IPS DF 4.7 (cell line): ENCODE data around the gene RBM25.
"Not testable (repeated sequence)": the region's sequence is repeated elsewhere in the genome, so short reads cannot be mapped to it uniquely, and the experiment has no call there.

Source experiments
- DNase-seq: peaks from one replicate; pipeline ENCODE4 v3.0.0-alpha.2; 2013; ENCODE audit warnings: low spot score; ENCODE audit errors: extremely low read depth

RBM25 gene

GRCh38 chr14:73058224-73058921, at the start of gene RBM25:
Gene RBM25, plus strand, starts transcription at chr14:73058534. Its CDS starts 13,108 bp downstream, at chr14:73071642.
- peak; percentile 98 for DNase-seq

- DNase-seq: not testable (repeated sequence)
Measured at GRCh38 chr14:73011189-73011588, 47.1 kb upstream of the RBM25 start.

- DNase-seq: no peak
Measured at GRCh38 chr14:73014105-73014504, 44.2 kb upstream of the RBM25 start.

- not testable (repeated sequence) for DNase-seq
Measured at GRCh38 chr14:73015552-73015951, 42.8 kb upstream of the RBM25 start.

DNA sequence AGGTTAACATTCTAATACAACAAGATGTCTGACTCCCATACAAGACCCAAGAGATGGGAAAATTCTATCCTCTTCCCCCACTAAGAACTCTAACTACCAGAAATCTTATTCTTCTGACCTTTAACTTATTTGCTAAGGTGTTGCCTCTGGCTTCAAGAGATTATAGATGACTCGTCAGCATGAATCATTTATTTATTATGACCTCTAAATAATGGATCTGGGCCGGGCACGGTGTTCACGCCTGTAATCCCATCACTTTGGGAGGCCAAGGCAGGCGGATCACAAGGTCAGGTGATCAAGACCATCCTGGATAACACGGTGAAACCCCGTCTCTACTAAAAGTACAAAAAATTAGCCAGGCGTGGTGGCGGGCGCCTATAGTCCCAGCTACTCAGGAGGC, 42.3 kb upstream of the RBM25 start:
- not testable (repeated sequence) for DNase-seq

DNA sequence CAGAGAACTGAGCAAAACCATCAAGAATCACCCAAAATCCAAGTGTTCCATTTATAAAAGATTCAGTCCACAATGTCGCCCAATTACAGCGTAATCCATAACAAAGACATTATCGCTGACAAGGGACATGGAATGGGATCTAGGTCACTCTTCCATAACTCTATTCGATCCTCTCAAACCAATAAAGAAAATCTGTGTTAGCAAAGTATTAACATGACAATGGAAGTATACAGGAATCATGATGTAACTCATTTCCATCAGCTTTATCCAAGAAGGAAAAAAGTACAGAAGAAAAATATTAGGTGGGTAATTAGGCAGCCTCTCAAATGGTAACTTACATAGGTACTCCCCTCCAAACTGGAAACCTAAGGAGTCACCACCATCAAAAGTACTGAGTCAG, 36.3 kb upstream of the RBM25 start:
- no peak for DNase-seq

DNA sequence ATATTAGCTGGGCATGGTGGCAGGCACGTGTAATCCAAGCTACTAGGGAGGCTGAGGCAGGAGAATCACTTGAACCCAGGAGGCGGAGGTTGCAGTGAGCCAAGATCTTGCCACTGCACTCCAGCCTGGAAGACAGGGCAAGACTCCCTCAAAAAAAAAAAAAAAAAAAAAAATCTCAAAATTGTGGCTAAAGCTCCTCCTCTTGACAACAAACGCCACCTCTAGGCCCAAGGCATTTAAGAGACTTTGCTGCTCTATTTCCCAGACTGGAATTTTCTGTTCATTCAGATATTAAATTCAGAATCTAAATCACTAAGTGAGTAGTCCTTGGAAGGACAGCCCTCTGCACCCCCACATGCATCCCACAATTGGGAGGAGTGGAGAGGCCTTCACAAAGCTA, 32.8 kb upstream of the RBM25 start:
- no peak for DNase-seq

DNA sequence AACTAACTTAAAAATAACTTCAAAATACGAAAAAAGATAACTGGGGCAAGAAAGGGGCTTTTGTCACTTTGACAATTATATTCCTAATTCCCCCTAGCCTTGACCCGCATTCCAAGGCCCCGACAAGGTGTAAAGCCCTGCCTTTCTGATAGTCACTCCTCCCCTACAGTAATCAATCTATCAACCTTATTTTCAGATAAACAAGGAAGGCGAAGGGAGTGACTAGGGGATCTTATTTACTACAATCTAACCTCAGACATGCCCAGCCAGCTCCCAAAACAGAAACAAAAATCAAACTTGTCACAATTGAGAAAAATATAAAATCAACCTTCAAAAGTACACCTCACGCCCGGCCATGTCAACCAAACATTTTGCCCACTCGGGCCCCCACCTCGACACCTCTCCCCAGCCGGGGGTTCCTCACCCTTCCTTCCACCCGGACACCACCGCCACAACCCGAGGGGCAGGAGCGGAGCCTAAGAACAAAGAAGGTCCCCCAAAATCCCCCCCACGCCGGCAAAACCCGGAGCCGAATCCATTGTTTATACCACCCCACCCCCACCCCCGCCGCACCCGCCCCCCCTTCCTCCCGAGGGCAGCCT, 32.0 kb upstream of the RBM25 start:
- no peak for DNase-seq

DNA sequence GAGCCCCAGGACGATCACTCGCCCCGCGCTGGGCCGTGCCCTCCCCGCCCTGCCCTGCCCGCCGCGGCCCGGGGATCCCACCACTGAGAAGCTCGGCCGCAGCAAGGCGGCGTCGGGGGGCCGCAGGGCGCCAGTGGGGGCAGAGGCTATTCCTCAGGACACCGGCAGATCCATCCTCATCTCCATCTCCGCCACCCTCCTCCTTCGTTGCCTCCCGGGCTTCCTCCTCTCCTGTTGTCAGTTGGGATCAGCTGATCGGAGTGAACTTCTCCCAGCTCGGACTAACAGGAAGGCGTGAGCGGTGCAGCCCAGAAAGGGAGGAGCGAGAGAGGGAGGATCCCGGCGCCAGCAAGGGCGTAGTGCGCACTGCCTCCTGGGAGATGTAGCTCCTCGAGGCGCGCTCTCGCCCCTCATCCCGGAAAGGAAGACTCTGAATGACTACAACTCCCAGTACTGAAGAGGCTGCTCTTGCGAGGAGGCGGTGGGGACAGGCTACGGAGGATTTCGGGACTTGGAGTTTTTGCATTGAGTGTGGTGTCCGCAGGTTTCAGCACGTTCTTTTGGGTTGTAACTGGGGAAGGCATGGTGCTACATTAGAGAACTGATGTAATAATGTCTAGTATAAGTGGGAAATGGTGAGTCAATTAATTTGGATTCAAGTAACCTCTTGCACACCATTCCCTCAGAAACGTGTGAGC, 31.3 kb upstream of the RBM25 start, which contains the start of gene ZFYVE1:
Gene ZFYVE1, minus strand, starts transcription at position 262 of the 698 bp plus-strand sequence. CDS start 2,598 bp downstream, outside the sequence.
- DNase-seq: peak; percentile 95

- DNase-seq: no peak
Measured at GRCh38 chr14:73027546-73027945, 30.8 kb upstream of the RBM25 start.

DNA sequence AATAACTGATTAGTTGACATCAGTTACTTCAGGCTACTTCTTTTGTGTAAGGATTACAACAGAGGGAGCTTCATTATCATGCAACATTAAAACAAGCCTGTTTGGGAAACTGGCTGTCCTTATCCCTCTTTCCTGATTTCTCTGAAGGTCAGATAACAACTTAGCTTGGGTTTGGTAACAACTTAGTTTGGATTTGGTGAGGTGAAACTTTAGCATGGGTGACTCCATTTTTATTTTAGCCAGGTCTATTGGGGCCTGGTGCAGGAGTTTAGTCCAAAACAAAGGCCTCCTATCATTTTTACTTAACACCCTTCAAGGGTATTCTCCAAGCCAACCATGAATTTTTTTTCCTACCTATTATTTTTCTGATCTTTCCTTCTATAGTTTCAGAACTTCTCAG, 30.4 kb upstream of the RBM25 start:
- DNase-seq: no peak

DNA sequence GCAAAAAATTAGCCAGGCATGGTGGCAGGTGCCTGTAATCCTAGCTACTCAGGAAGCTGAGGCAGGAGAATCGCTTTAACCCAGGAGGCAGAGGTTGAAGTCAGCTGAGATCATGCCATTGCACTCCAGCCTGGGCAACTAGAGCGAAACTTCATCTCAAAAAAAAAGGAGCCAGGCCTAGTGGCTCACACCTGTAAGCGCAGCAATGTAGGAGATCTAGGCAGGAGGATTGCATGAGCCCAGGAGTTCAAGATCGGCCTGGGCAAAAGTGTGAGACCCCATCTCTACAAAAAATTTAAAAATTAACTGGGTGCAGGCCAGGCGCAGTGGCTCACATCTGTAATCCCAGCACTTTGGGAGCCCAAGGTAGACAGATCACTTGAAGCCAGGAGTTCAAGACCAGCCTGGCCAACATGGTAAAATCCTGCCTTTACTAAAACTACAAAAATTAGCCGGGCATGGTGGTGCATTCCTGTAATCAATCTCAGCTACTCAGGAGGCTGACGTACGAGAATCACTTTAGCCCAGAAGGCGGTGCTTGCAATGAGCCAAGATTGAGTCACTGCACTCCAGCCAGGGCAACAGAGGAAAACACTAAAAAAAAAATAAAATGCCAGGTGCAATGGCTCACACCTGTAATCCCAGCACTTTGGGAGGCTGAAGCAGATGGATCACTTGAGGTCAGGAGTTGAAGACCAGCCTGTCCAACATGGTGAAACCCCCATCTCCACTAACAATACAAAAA, 21.5 kb upstream of the RBM25 start:
- DNase-seq: not testable (repeated sequence)

DNA sequence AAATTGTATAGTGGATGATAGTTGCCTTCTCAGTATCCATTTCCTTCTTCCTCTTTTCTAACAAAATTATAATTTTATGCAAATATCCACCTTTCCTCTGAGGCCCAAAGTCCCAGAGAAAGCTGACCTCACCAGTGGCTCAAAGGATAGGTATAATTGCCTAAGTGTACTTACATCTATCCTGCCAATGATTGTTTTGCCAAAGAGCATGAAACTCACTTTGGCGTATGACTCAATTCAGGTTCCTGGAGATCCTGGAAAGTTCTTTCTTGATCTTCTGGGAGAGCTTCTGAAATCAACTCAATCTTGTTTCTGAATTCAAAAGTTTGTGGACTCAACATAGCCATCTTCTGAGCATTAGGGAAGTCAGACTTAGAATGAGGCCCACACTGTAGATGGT, 10.5 kb upstream of the RBM25 start:
- DNase-seq: no peak

- DNase-seq: no peak
Measured at GRCh38 chr14:73049428-73049827, 8.9 kb upstream of the RBM25 start.

DNA sequence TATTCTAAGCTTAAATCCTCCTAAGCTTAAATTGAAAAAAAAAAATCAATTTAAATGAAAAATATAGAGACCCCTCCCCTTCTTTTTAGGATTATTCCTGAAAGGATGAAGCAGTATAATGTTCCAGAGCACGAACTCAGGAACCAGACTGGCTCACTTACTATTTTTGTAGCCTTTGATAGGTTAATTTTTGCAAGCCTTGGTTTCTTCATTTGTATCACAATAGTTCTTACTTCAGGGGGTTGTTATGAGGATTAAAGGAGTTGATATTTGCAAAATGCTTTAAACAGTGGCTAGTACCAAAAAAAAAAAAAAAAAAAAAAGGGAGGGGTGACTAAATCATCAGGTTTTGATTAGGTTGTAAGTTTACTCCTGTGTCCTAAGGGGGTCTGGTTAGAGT, 3.1 kb upstream of the RBM25 start:
- no peak for DNase-seq

DNA sequence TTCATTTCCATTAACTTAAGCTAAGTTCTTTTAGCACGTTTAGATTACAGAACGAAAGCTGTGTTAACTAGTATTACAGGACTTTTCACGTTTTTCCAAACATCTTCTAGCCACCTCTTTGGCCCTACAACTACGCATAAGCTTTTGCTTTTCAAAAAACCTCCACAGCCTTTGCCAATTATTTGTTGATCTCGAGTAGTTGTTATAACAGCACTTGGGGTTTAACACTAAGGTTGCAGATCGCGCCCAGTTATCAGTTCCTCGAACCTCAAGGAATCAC, 450 bp upstream of the RBM25 start:
- DNase-seq: no peak

DNA sequence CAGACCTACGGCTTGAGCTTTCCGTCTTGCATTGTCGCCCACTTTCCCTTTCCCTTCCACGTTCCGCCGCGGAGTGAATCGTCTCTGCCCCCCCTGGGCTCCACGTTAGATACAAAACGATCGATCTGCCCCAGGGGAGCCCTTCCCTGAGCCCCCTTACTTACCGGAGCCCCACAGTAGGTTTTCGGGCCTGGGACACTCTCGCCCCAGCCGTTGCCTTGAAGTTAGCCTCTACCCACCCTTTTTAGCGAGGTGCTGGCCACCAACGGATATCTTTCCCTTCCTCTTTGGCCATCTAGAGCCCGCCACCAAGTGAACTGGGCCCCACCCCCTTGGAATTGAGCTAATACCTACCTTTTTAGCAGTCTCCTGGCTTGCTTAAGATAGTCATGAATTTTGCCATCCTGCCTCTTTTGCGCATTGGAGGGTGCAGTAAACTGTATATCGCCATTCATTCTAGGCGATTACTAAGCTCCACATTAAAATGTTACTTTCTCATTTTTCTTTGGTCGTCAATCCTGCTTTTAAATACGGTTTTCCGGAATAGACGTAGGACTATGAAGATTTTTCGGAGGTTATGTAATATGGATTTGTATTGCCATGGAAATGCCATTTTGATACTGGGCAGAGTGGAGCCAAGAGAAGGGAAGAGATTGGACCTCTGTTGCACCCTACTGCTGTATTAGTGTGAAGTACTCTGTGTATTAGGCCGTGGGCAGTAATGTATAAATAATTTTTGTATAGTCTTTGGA, 764 bp downstream of the RBM25 start:
- no peak for DNase-seq

- DNase-seq: no peak
Measured at GRCh38 chr14:73069585-73069984, 11.3 kb downstream of the RBM25 start.

GRCh38 chr14:73091044-73091443, 32.7 kb downstream of the RBM25 start:
- no peak for DNase-seq

DNA sequence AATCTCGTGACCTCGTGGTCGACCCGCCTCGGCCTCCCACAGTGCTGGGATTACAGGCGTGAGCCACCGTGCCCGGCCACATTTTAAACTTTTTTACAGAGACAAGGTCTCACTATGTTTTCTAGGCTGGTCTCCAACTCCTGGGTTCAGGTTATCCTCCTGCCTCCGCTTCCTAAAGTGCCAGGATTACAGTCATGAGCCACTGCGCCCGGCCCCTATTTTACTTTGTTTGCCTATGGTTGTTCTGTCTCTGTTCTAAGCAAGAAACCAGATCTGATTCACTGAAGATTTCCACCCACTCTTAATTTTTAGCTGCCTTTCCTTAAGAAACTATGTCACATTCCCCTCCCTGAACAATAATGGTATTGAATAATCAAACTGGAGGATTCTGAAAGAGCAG, 39.1 kb downstream of the RBM25 start:
- no peak for DNase-seq

DNA sequence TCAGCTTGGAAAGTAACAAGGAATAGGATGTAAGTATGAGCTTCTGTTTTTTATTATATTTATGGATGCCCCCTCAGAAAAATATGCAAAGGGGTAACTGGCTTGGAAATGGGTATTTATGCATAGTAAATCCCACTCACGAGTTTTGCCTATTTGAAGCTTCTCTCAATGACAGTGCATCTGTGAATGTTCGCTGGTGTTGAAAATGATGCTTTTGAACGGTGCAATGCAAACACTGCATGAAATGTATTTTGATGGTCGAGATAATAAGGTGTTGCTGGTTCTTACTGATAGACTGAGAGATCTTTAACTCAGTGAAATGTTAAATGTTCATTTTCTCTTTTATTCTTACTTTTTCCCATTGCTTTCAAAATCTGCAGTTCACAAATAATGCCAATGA, 42.0 kb downstream of the RBM25 start:
- no peak for DNase-seq
